HG03097 (cell line): Measurements from ENCODE around the gene AGO1.
"Not testable (repeated sequence)": the region's sequence is repeated elsewhere in the genome, so short reads cannot be mapped to it uniquely, and the experiment has no call there.

ENCODE experiments used
- ATAC-seq: cut with Tn5 transposase; IDR thresholded peaks from one replicate; pipeline ENCODE4 v1.9.1; 2021; ENCODE audit not compliant: unreplicated experiment, low FRiP score

AGO1 gene

GRCh38 chr1:35866991-35867390 is 16.0 kb upstream of the AGO1 start:
- no peak for ATAC-seq

- not testable (repeated sequence) for ATAC-seq
Measured at GRCh38 chr1:35869245-35869950, 13.6 kb upstream of the AGO1 start.

GRCh38 chr1:35870651-35871309 is 12.2 kb upstream of the AGO1 start:
- no peak for ATAC-seq

GRCh38 chr1:35873243-35873750 is 9.7 kb upstream of the AGO1 start:
- no peak for ATAC-seq

- not testable (repeated sequence) for ATAC-seq
Measured at GRCh38 chr1:35874115-35874514, 8.9 kb upstream of the AGO1 start.

GRCh38 chr1:35876988-35877387 is 6.0 kb upstream of the AGO1 start:
- ATAC-seq, result no peak

- no peak for ATAC-seq
Measured at GRCh38 chr1:35881850-35882273, 1.1 kb upstream of the AGO1 start.

- no peak for ATAC-seq
Measured at GRCh38 chr1:35882586-35882944, 444 bp upstream of the AGO1 start.

- no peak for ATAC-seq
Measured at GRCh38 chr1:35883635-35884101, 659 bp downstream of the AGO1 start.

GRCh38 chr1:35884934-35885333 is 1.9 kb downstream of the AGO1 start:
- no peak for ATAC-seq

- no peak for ATAC-seq
Measured at GRCh38 chr1:35885961-35886558, 3.1 kb downstream of the AGO1 start.

- no peak for ATAC-seq
Measured at GRCh38 chr1:35886577-35887431, 3.8 kb downstream of the AGO1 start.

- no peak for ATAC-seq
Measured at GRCh38 chr1:35887508-35887907, 4.5 kb downstream of the AGO1 start.

- no peak for ATAC-seq
Measured at GRCh38 chr1:35888255-35888654, 5.2 kb downstream of the AGO1 start.

GRCh38 chr1:35888981-35889380 is 6.0 kb downstream of the AGO1 start:
- not testable (repeated sequence) for ATAC-seq

- no peak for ATAC-seq
Measured at GRCh38 chr1:35893051-35893879, 10.3 kb downstream of the AGO1 start.

- no peak for ATAC-seq
Measured at GRCh38 chr1:35894183-35894582, 11.2 kb downstream of the AGO1 start.

GRCh38 chr1:35894656-35895055 is 11.6 kb downstream of the AGO1 start:
- ATAC-seq, result no peak

GRCh38 chr1:35899941-35900340 is 16.9 kb downstream of the AGO1 start:
- ATAC-seq, result no peak

GRCh38 chr1:35901235-35901634 is 18.2 kb downstream of the AGO1 start:
- ATAC-seq, result no peak
